Vagina (tissue), 2 donors: ENCODE results near the gene RASA3.

ENCODE experiments used
- POLR2A ChIP-seq, 2 donors: fragments of 450-650 bp; IDR thresholded peaks; one replicate each; pipeline ENCODE4 v1.6.1; 2017; ENCODE audit warnings: antibody characterized with exemption in 2 of 2, mild to moderate bottlenecking in 2 of 2, moderate library complexity in 2 of 2
- POLR2AphosphoS5 ChIP-seq, 2 donors: sonication (generic); formaldehyde crosslinking; IDR thresholded peaks; one replicate each; pipeline ENCODE4 v1.9.0; 2017; ENCODE audit warnings: antibody characterized with exemption in 2 of 2, mild to moderate bottlenecking in 2 of 2, low read depth in 1 of 2; ENCODE audit not compliant: insufficient read depth in 1 of 2
- TF ChIP-seq, protein P1 (sequence below), 3 experiments: fragments of 450-650 bp in 2 of 3; fragments of 200-600 bp in 1 of 3; sonication (generic) in 1 of 3; IDR thresholded peaks; one replicate each; pipeline ENCODE4 v1.5.1; 2017 to 2019; ENCODE audit warnings: antibody characterized with exemption in 3 of 3, mild to moderate bottlenecking in 2 of 3, moderate library complexity in 2 of 3

DNA sequence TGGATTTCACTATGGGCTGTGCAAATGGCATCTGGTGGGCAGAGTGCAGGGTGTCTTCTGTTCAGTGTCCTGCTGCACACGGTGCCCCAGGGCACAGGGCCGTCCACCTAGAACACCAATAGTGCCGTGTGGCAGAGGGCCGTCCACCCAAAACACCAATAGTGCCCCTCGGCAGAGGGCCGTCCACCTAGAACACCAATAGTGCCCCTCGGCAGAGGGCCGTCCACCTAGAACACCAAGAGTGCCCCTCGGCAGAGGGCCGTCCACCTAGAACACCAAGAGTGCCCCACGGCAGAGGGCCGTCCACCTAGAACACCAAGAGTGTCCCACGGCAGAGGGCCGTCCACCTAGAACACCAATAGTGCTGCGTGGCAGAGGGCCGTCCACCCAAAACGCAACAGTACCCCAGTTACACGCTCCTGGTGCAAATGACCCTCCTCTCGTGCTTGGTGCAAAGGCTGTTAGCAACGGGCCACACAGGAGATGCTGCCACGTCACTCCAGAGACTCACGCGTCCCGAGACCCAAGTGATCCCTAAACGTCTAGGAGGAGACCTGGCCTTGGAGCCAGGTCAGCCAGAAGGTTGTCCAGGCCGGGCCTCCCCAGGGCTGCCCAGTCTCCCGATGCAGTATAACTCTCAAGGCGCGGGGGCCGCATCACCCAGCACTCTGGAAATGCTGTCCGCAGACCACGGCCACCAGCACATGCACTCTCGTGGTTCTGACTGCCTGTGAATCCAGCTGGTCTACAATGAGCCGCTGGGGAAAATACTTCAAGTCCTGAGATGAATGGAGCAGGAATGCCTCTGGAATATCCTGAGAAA lies 51.5 kb downstream of the RASA3 start:
- TF ChIP-seq, protein P1, sequence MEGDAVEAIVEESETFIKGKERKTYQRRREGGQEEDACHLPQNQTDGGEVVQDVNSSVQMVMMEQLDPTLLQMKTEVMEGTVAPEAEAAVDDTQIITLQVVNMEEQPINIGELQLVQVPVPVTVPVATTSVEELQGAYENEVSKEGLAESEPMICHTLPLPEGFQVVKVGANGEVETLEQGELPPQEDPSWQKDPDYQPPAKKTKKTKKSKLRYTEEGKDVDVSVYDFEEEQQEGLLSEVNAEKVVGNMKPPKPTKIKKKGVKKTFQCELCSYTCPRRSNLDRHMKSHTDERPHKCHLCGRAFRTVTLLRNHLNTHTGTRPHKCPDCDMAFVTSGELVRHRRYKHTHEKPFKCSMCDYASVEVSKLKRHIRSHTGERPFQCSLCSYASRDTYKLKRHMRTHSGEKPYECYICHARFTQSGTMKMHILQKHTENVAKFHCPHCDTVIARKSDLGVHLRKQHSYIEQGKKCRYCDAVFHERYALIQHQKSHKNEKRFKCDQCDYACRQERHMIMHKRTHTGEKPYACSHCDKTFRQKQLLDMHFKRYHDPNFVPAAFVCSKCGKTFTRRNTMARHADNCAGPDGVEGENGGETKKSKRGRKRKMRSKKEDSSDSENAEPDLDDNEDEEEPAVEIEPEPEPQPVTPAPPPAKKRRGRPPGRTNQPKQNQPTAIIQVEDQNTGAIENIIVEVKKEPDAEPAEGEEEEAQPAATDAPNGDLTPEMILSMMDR (IDR thresholded peaks at IDR 0.05), result no peak
- TF ChIP-seq POLR2A (IDR thresholded peaks at IDR 0.05), result no peak
- TF ChIP-seq POLR2AphosphoS5 (IDR thresholded peaks at IDR 0.05; ENCODE audit: insufficient read depth in 1 of 2, low read depth in 1 of 2), result no peak
